GM12872 (cell line): ENCODE measurements around the gene AGPAT3.

Source experiments
- TF ChIP-seq, protein P1 (sequence below): IDR thresholded peaks from 3 replicates; pipeline ENCODE4 v1.5.1; 2011; ENCODE audit warnings: low read depth, mild to moderate bottlenecking, low read length, moderate library complexity; ENCODE audit not compliant: insufficient read depth

The AGPAT3 gene, protein sequence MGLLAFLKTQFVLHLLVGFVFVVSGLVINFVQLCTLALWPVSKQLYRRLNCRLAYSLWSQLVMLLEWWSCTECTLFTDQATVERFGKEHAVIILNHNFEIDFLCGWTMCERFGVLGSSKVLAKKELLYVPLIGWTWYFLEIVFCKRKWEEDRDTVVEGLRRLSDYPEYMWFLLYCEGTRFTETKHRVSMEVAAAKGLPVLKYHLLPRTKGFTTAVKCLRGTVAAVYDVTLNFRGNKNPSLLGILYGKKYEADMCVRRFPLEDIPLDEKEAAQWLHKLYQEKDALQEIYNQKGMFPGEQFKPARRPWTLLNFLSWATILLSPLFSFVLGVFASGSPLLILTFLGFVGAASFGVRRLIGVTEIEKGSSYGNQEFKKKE

DNA sequence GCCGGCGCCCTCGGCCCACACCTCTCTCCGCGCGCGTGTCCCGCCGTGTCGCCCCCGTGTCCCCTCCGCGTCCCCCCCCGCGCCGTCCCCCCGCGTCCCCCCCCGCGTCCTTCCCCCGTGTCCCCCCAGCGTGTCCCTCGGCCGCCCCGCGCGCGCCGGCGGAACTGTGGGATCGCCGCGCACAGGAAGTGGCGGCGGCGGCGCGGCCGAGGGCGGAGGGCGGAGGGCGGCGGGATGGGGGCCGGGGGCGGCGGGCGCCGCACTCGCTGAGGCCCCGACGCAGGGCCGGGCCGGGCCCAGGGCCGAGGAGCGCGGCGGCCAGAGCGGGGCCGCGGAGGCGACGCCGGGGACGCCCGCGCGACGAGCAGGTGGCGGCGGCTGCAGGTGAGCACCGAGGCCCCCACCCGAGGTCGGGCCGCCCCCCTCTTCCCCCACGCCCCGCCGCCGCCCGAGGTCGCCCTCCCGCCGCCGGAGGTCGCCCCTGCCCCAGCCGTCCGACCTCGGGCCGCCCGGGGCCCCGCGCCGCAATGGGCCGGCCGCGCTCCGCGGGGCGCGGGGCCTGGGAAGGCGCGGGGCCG lies at the start of gene AGPAT3:
Gene AGPAT3, plus strand, starts transcription at position 262 of the 578 bp plus-strand sequence. CDS start 94,459 bp downstream, outside the sequence.
- TF ChIP-seq, protein P1, sequence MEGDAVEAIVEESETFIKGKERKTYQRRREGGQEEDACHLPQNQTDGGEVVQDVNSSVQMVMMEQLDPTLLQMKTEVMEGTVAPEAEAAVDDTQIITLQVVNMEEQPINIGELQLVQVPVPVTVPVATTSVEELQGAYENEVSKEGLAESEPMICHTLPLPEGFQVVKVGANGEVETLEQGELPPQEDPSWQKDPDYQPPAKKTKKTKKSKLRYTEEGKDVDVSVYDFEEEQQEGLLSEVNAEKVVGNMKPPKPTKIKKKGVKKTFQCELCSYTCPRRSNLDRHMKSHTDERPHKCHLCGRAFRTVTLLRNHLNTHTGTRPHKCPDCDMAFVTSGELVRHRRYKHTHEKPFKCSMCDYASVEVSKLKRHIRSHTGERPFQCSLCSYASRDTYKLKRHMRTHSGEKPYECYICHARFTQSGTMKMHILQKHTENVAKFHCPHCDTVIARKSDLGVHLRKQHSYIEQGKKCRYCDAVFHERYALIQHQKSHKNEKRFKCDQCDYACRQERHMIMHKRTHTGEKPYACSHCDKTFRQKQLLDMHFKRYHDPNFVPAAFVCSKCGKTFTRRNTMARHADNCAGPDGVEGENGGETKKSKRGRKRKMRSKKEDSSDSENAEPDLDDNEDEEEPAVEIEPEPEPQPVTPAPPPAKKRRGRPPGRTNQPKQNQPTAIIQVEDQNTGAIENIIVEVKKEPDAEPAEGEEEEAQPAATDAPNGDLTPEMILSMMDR, result no peak

- TF ChIP-seq, protein P1, result no peak
These were observed 49.0 kb upstream of the AGPAT3 start for GRCh38 chr21:43815991-43816390.

- TF ChIP-seq, protein P1, result peak; percentile 37; the same call in 1 of the 3 replicates
These were observed 48.4 kb upstream of the AGPAT3 start for GRCh38 chr21:43816611-43817071.

GRCh38 chr21:43817157-43818086 lies 47.6 kb upstream of the AGPAT3 start:
- TF ChIP-seq, protein P1, result no peak

DNA sequence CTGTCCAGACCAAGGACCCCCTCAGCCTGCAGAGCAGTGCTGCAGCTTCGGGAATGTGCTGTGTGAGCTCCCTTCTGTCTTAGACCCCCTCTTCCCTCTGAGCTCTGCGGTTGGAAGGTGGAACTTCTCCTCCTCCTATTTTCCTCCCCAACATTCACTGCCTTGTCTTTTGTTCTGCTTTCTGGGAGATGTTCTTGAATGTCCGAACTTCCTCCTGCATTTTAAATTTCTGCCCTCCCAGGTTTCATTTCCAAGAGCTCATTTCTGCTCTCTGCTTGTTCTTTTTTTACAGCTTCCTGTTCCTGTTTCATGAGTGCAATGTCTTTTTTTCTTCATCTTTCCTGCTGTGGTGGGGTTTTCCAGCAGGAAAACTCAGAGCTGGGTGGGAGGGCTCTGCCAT lies 46.3 kb upstream of the AGPAT3 start:
- TF ChIP-seq, protein P1, result no peak

DNA sequence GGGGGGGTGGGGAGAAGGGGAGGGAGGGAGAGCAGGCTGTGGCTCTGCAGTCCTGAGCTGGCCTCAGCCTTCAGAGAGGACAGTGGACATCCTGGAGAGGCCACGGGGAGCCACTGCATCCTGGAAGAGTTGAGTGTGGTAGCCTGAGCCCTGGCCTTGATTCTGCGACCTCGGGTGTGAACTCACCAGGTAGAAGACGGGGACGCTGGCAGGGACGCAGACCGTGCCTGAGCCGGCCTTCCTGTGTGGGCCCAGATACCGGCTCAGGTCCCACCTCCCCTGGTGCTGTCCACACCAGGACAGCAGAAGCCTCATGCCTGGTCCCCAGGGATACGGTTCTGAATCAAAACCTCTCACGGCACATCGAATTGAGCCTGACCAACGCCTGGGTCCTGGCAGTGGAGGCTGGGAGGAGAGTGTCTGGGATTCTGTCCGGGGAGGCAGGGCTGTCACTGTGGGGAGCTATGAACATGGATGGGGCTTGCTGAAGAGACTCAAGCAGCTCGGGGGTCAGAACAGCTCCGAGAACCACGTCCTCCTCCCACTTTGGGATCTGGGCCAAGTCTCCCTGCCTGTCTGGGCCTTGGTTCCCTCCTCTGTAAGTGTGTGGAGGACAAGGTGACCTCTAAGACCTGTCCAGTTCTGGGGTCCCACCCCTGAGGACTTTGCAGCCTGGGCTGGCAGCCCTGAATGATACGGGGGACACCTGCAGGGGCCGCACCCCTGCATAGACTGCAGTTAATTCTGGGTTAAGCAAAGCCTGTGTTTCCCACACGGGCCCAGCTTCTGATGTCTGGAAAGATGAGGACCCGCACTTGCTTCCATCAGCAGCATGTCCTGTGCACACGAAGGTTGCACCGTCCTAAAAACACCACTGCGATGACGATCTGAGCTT lies 45.3 kb upstream of the AGPAT3 start:
- TF ChIP-seq, protein P1, result no peak
